ENCODE results near the gene SEZ6. TPM values are rescaled to one million over a fixed set of nuclear protein-coding genes. Genes with fewer than 3 reads are reported as not detected.
"Not testable (repeated sequence)": the region's sequence is repeated elsewhere in the genome, so short reads cannot be mapped to it uniquely, and the experiment has no call there.

SEZ6 gene
- total RNA-seq, 1 donor from 2014 or later: not detected

- DNase-seq (ENCODE audit: low spot score): no peak
These were observed 64.6 kb downstream of the SEZ6 start for GRCh38 chr17:28941251-28941650.

GRCh38 chr17:28940675-28941074 is 65.2 kb downstream of the SEZ6 start:
- no peak for DNase-seq (ENCODE audit: low spot score)

- DNase-seq (ENCODE audit: low spot score): no peak
These were observed 65.7 kb downstream of the SEZ6 start for GRCh38 chr17:28940142-28940541.

- DNase-seq (ENCODE audit: low spot score): no peak
These were observed 67.3 kb downstream of the SEZ6 start for GRCh38 chr17:28938552-28938951.

GRCh38 chr17:28937044-28937729 is 68.6 kb downstream of the SEZ6 start:
- no peak for DNase-seq (ENCODE audit: low spot score)

- no peak for DNase-seq (ENCODE audit: low spot score)
These were observed 69.9 kb downstream of the SEZ6 start for GRCh38 chr17:28935744-28936460.

- DNase-seq (ENCODE audit: low spot score): not testable (repeated sequence)
These were observed 71.3 kb downstream of the SEZ6 start for GRCh38 chr17:28934508-28934907.

- DNase-seq (ENCODE audit: low spot score): no peak
These were observed 76.0 kb downstream of the SEZ6 start for GRCh38 chr17:28929787-28930186.

GRCh38 chr17:28928061-28928460 is 77.8 kb downstream of the SEZ6 start:
- DNase-seq (ENCODE audit: low spot score): no peak

GRCh38 chr17:28926786-28927185 is 79.0 kb downstream of the SEZ6 start:
- DNase-seq (ENCODE audit: low spot score): no peak

GRCh38 chr17:28926366-28926765 is 79.5 kb downstream of the SEZ6 start:
- no peak for DNase-seq (ENCODE audit: low spot score)

- no peak for DNase-seq (ENCODE audit: low spot score)
These were observed 79.9 kb downstream of the SEZ6 start for GRCh38 chr17:28925912-28926365.

GRCh38 chr17:28920201-28920600 is 85.6 kb downstream of the SEZ6 start:
- no peak for DNase-seq (ENCODE audit: low spot score)

- DNase-seq (ENCODE audit: low spot score): no peak
These were observed 87.5 kb downstream of the SEZ6 start for GRCh38 chr17:28918295-28918694.

GRCh38 chr17:28917465-28917864 is 88.4 kb downstream of the SEZ6 start:
- DNase-seq (ENCODE audit: low spot score): no peak

GRCh38 chr17:28917029-28917428 is 88.8 kb downstream of the SEZ6 start:
- DNase-seq (ENCODE audit: low spot score): no peak

- DNase-seq (ENCODE audit: low spot score): no peak
These were observed 89.4 kb downstream of the SEZ6 start for GRCh38 chr17:28916302-28916934.

- no peak for DNase-seq (ENCODE audit: low spot score)
These were observed 92.9 kb downstream of the SEZ6 start for GRCh38 chr17:28912938-28913333.

GRCh38 chr17:28912281-28912937 is 93.4 kb downstream of the SEZ6 start:
- no peak for DNase-seq (ENCODE audit: low spot score)

- DNase-seq (ENCODE audit: low spot score): no peak
These were observed 94.3 kb downstream of the SEZ6 start for GRCh38 chr17:28911411-28912045.

- DNase-seq (ENCODE audit: low spot score): no peak
These were observed 95.3 kb downstream of the SEZ6 start for GRCh38 chr17:28910534-28910933.
